Retinal pigment epithelial cell (primary cell): ENCODE data around the gene USP25.

Source experiments
- DNase-seq: peaks from one replicate; pipeline ENCODE4 v3.0.0-alpha.2; 2010; ENCODE audit warnings: low read depth
- H3K4me3 ChIP-seq: 2 replicates; pipeline ENCODE4 v1.5.1; 2011; ENCODE audit warnings: mild to moderate bottlenecking, low read length, control low read depth, moderate library complexity
- TF ChIP-seq, protein P1 (sequence below): conservative IDR thresholded peaks from 2 replicates; pipeline ENCODE4 v1.5.1; 2011; ENCODE audit warnings: low read depth, low read length, control low read depth, inconsistent platforms

Gene USP25, protein sequence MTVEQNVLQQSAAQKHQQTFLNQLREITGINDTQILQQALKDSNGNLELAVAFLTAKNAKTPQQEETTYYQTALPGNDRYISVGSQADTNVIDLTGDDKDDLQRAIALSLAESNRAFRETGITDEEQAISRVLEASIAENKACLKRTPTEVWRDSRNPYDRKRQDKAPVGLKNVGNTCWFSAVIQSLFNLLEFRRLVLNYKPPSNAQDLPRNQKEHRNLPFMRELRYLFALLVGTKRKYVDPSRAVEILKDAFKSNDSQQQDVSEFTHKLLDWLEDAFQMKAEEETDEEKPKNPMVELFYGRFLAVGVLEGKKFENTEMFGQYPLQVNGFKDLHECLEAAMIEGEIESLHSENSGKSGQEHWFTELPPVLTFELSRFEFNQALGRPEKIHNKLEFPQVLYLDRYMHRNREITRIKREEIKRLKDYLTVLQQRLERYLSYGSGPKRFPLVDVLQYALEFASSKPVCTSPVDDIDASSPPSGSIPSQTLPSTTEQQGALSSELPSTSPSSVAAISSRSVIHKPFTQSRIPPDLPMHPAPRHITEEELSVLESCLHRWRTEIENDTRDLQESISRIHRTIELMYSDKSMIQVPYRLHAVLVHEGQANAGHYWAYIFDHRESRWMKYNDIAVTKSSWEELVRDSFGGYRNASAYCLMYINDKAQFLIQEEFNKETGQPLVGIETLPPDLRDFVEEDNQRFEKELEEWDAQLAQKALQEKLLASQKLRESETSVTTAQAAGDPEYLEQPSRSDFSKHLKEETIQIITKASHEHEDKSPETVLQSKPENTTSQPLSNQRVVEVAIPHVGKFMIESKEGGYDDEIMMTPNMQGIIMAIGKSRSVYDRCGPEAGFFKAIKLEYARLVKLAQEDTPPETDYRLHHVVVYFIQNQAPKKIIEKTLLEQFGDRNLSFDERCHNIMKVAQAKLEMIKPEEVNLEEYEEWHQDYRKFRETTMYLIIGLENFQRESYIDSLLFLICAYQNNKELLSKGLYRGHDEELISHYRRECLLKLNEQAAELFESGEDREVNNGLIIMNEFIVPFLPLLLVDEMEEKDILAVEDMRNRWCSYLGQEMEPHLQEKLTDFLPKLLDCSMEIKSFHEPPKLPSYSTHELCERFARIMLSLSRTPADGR

DNA sequence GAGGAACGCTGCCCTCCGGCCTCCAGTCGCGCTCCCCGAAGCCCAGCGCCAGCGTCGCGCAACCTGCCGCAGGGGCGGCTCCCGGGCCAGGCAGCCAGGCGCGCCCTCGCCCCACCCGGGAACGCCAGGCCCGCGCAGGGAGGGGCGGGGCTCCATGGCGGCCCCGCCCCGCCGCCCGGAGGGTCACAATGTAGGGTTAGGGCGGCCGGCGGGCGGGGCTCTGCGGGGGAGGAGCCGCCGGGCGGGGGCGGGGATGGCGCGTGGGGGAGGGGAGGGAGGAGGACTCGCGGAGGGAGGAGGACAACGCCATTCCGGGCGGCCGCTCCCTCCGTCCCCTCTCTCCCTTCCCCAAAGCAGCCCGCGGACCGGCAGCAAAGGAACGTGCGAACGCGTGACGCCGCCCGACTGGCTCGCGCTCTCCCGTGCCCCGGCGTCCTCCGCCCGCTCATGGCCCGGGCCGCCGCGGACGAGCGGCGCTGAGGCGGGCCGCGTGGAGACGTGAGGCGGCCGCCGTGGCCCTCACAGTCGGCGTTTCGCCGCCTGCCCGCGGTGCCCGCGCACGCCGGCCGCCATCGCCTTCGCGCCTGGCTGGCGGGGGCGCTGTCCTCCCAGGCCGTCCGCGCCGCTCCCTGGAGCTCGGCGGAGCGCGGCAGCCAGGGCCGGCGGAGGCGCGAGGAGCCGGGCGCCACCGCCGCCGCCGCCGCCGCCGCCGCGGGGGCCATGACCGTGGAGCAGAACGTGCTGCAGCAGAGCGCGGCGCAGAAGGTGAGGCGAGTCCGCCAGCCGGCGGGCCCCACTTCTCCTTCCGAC, at the start of gene USP25:
Gene USP25 (plus strand): TSS at position 309 of the 810 bp plus-strand sequence. CDS start 412 bp downstream, at position 721.
- TF ChIP-seq, protein P1, sequence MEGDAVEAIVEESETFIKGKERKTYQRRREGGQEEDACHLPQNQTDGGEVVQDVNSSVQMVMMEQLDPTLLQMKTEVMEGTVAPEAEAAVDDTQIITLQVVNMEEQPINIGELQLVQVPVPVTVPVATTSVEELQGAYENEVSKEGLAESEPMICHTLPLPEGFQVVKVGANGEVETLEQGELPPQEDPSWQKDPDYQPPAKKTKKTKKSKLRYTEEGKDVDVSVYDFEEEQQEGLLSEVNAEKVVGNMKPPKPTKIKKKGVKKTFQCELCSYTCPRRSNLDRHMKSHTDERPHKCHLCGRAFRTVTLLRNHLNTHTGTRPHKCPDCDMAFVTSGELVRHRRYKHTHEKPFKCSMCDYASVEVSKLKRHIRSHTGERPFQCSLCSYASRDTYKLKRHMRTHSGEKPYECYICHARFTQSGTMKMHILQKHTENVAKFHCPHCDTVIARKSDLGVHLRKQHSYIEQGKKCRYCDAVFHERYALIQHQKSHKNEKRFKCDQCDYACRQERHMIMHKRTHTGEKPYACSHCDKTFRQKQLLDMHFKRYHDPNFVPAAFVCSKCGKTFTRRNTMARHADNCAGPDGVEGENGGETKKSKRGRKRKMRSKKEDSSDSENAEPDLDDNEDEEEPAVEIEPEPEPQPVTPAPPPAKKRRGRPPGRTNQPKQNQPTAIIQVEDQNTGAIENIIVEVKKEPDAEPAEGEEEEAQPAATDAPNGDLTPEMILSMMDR: no peak
- H3K4me3 ChIP-seq: peak within 1 kb of the TSS; percentile 88
- no peak for DNase-seq

DNA sequence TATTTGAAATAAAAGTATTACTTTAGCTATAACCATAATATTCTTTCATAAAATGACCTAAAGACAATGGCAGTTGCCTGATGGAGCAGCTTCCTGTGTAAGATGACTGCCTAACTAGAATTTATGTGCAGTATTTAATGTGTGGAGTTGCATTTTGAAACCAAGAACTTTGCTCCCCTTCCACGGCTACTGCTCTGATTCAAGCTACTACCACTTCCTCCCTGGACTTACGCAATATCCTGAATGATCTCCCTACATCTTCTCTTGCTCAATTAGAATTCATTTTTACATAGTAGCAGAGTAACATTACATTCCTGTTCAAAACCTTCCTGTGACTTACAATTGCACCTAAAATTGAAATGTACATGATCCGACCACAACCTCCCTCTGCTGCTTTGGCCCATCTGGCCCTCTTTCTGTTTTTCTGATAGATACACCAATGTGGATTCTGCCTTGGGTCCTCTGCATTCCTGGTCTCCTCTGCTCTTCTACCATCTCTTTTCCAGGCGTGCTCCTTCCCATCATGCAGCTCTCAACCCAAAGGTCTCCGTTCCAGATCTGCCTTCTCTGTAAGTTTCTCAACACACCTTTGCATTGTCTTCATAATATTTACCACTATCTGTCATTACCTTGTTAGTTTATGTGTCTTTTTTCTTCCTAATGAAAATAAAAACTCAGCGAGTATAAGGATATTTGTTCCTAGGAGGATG, 47.4 kb upstream of the USP25 start:
- H3K4me3 ChIP-seq: no peak overlapping the region
- no peak for DNase-seq
- TF ChIP-seq, protein P1: no peak

DNA sequence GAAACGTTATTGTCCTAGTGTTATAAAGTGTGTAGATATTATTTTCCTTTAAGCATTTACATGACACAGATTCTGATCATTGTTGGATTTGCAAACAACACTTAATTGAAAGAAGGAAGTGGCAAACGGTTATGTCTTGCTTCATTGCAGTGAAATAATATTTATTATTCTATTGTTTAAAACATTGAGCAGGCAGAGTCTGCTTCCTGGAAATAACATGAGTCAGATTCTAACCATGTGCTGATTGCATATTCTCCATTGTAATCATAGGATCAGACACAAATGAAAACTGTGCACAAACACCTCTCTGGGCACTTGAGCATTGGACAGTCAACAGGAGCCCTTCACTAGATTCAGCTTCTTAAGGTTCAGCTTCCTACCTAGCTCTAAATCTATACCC, 46.8 kb upstream of the USP25 start:
- TF ChIP-seq, protein P1: no peak
- H3K4me3 ChIP-seq: no peak overlapping the region
- no peak for DNase-seq

DNA sequence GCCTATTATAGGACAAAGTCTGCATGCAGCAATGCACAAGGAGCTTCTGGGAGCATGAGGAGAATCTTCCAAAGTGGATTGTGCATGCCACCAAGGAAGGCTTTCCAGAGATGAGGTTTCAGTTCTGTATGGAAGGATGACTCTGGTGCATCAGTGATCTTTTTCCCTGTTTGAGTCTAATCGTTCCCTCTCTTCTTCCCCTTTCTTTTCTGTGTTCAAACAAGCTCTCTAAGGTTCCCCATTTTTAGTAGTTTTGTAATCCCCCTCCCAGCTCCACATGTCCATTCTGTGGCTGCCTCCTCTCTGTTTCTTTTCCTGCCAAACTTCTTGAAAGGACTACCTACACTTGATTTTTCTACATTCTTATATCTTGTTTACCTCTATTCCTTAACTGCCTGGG, 43.3 kb upstream of the USP25 start:
- TF ChIP-seq, protein P1: no peak
- no peak overlapping the region for H3K4me3 ChIP-seq
- DNase-seq: no peak

DNA sequence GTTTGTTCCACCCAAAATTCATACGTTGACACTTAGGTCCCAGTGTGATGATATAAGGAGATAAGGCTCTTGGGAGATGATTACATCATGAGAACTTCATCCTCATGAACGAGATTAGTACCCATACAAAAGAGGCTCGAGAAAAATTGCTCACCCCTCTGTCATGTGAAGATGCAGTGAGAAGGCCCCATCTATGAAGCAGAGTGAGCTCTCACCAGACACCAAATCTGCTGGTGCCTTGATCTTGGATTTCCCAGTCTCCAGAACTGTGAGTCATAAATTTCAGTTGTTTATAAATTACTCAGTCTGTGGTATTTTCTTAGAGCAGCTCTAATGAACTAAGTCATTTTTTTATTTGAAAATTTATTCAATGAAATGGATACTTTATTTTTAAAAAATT, 42.6 kb upstream of the USP25 start:
- H3K4me3 ChIP-seq: no peak overlapping the region
- DNase-seq: no peak
- TF ChIP-seq, protein P1: no peak

DNA sequence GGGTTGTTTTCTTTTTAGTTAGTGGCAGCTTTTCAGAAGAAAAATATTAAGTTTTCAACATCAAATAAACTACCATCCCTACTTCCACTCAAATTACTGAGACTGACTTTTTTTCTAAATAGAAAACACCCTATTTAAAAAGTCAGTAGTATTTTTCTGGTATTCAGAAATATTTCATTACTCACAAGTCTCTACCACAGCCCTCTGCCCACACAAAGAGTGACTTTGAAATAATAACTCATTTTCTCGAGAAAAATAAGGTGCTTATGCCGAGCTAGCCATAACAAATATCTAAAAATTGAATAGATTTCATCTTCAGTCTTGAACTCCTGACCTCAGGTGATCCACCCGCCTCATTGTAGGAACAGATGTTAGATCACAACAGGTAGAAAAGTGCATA, 41.8 kb upstream of the USP25 start:
- TF ChIP-seq, protein P1: no peak
- no peak for DNase-seq
- no peak overlapping the region for H3K4me3 ChIP-seq
